Retinal pigment epithelial cell (primary cell): ENCODE measurements around the gene SLC16A3.
"Not testable (repeated sequence)": the region's sequence is repeated elsewhere in the genome, so short reads cannot be mapped to it uniquely, and the experiment has no call there.

Experiments
- DNase-seq: peaks from one replicate; pipeline ENCODE4 v3.0.0-alpha.2; 2010; ENCODE audit warnings: low read depth
- H3K4me3 ChIP-seq: 2 replicates; pipeline ENCODE4 v1.5.1; 2011; ENCODE audit warnings: mild to moderate bottlenecking, low read length, control low read depth, moderate library complexity
- TF ChIP-seq, protein P1 (sequence below): conservative IDR thresholded peaks from 2 replicates; pipeline ENCODE4 v1.5.1; 2011; ENCODE audit warnings: low read depth, low read length, control low read depth, inconsistent platforms

SLC16A3 gene

DNA sequence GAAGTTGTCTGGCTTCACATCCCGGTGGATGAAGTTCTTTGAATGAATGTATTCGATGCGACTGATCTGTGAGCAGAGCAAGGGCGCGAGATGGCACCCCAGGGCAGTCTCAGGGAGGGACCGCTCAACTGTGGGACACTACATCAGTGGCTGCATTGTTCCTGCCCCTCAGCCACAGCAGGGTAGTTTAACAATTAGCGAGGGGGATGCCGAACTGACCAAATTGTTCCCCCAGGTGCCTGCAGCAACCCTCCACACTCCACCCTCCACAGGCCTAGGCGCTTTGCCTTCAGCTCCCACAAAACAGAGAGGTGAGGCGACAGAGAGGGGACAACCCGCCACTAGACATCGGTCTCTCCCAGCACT is 24.3 kb downstream of the SLC16A3 start:
- H3K4me3 ChIP-seq, result no peak overlapping the region
- TF ChIP-seq, protein P1, sequence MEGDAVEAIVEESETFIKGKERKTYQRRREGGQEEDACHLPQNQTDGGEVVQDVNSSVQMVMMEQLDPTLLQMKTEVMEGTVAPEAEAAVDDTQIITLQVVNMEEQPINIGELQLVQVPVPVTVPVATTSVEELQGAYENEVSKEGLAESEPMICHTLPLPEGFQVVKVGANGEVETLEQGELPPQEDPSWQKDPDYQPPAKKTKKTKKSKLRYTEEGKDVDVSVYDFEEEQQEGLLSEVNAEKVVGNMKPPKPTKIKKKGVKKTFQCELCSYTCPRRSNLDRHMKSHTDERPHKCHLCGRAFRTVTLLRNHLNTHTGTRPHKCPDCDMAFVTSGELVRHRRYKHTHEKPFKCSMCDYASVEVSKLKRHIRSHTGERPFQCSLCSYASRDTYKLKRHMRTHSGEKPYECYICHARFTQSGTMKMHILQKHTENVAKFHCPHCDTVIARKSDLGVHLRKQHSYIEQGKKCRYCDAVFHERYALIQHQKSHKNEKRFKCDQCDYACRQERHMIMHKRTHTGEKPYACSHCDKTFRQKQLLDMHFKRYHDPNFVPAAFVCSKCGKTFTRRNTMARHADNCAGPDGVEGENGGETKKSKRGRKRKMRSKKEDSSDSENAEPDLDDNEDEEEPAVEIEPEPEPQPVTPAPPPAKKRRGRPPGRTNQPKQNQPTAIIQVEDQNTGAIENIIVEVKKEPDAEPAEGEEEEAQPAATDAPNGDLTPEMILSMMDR, result no peak
- DNase-seq, result no peak

DNA sequence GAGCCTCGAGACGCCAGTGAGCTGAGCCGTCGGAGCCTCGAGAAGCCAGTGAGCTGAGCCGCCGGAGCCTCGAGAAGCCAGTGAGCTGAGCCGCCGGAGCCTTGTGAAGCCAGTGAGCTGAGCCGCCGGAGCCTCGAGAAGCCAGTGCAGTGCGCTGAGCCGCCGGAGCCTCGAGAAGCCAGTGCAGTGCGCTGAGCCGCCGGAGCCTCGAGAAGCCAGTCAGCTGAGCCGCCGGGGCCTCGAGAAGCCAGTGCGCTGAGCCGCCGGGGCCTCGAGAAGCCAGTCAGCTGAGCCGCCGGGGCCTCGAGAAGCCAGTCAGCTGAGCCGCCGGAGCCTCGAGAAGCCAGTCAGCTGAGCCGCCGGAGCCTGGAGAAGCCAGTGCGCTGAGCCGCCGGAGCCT is 25.3 kb downstream of the SLC16A3 start:
- not testable (repeated sequence) for DNase-seq, H3K4me3 ChIP-seq

DNA sequence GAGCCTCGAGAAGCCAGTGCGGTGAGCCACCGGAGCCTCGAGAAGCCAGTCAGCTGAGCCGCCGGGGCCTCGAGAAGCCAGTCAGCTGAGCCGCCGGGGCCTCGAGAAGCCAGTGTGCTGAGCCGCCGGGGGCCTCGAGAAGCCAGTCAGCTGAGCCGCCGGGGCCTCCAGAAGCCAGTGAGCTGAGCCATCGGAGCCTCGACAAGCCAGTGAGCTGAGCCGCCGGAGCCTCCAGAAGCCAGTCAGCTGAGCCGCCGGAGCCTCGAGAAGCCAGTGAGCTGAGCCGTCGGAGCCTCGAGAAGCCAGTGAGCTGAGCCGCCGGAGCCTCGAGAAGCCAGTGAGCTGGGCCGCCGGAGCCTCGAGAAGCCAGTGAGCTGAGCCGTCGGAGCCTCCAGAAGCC is 25.9 kb downstream of the SLC16A3 start:
- DNase-seq, H3K4me3 ChIP-seq: not testable (repeated sequence)

DNA sequence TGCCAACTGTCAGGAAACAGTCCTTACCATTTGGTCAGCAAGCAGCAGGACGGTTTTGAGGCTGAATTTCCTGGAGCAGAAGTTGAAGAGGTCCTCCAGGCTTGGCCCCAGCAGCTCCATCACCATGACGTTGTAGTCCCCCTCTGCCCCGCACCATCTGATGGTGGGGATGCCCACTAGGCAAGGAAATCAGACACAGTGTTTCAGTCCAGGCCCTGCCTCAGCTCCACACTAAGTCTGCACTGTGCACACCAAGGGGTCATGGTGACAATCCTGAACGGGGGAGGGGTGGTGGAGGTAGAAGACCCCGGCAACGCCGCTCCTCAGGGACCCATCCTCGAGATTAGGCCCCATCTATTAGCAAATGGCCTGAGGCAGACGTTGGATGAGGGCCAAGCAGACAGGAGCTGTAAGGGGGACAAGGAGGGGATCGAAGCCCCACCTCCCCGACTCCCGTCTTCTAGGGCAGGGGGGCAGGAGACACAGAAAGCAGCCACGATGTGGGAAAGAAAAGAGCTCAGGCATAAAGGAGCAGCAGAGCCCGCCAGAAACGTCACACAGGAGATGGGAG is 26.6 kb downstream of the SLC16A3 start:
- H3K4me3 ChIP-seq, result no peak overlapping the region
- TF ChIP-seq, protein P1, result no peak
- DNase-seq, result no peak

DNA sequence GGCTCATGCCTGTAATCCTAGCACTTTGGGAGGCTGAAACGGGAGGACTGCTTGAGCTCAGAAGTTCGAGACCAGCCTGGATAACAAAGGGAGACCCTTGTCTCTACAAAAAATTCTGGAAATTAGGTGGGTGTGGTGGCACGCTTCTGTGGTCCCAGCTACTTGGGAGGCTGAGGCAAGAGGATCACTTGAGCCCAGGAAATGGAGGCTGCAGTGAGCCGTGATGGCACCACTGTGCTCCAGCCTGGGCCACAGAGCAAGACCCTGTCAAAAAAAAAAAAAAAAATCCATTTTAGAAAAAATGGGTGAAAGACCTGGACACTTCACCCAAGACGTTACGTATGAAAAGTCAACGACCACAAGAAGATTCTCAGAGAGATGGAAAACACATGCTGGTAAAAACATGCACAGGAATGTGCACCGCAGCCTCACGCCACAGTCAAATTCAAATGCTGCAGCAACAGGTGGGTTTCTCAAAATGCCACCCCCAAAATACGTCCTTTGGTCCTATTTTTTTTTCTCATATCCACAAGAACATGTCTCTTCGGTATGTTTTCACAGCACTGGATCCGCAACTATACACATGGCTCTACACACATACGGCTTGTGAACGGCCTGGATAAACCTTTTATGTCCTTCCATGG is 27.5 kb downstream of the SLC16A3 start:
- TF ChIP-seq, protein P1, result no peak
- DNase-seq, result no peak
- H3K4me3 ChIP-seq, result no peak overlapping the region

DNA sequence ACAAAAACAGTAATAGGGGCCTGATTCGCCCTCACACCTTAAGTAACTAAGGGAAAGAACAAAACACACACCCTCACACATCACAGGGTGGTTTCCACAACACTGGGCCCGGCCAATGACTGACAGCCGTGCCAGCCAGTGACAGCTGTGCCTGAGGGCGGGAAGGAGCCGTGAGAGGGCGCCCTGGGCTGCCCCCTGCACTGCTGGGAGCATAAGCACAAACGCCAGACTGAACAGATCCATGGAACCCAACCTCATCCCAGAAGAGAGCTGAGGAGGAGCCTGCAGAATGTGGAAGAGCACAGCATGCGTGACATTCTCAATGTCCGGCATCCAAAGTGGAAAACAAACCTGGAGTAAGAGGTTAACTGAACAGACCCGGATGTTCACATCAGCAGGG is 28.6 kb downstream of the SLC16A3 start:
- TF ChIP-seq, protein P1, result no peak
- DNase-seq, result no peak
- H3K4me3 ChIP-seq, result no peak overlapping the region

DNA sequence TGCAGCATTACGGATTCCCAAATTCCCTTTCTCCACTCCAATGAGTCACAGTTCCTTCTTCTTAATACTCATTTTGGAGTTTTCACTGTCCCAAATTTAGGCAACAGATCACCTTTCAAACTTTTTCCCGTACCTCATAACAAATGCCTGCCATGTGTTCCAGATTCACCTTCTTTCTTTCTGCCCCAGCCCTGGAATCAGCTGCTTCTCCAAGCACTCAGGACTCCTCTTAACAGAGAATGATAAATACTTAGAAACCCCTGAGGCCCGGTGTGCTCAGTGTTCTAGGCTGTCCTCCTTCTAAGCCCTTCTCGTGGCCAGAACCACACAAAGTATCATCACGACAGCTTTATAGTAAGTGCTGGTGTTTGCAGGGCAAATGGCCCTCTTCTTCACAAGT is 29.7 kb downstream of the SLC16A3 start:
- H3K4me3 ChIP-seq, result no peak overlapping the region
- TF ChIP-seq, protein P1, result no peak
- no peak for DNase-seq

DNA sequence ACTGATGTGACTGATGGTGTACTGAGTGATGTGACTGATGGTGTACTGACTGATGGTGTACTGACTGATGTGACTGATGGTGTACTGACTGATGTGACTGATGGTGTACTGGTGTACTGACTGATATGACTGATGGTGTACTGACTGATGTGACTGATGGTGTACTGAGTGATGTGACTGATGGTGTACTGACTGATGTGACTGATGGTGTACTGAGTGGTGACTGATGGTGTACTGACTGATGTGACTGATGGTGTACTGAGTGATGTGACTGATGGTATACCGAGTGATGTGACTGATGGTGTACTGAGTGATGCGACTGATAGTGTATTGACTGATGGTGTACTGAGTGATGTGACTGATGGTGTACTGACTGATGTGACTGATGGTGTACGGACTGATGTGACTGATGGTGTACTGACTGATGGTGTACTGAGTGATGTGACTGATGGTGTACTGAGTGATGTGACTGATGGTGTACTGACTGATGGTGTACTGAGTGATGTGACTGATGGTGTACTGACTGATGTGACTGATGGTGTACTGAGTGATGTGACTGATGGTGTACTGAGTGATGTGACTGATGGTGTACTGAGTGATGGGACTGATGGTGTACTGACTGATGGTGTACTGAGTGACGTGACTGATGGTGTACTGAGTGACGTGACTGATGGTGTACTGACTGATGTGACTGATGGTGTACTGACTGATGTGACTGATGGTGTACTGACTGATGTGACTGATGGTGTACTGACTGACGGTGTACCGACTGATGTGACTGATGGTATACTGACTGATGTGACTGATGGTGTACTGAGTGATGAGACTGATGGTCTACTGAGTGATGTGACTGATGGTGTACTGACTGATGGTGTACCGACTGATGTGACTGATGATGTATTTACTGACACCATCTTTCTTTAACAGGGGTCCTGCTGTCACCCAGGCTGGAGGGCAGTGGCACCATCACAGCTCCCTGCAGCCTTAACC is 31.4 kb downstream of the SLC16A3 start:
- not testable (repeated sequence) for H3K4me3 ChIP-seq, DNase-seq
